HEK293 (cell line): ENCODE results near the gene ALX1.

ENCODE experiments used
- YY1 ChIP-seq: fragments of 450-650 bp; formaldehyde crosslinking; IDR thresholded peaks from 2 replicates; pipeline ENCODE4 v1.5.1; 2018; ENCODE audit warnings: missing biosample characterization, missing genetic modification characterization
- ZBTB21 ChIP-seq: fragments of 450-650 bp; formaldehyde crosslinking; IDR thresholded peaks from 2 replicates; pipeline ENCODE4 v1.5.1; 2017; ENCODE audit warnings: missing biosample characterization, missing genetic modification characterization
- ZFP37 ChIP-seq: fragments of 450-650 bp; formaldehyde crosslinking; IDR thresholded peaks from 2 replicates; pipeline ENCODE4 v1.5.1; 2016; ENCODE audit warnings: missing biosample characterization, missing genetic modification characterization
- ZNF274 ChIP-seq, 2 experiments: fragments of 200-500 bp in 1 of 2; fragments of 450-650 bp in 1 of 2; sonication (Bioruptor generic) in 1 of 2; formaldehyde crosslinking in 1 of 2; IDR thresholded peaks; 2 replicates each; pipeline versions ENCODE4 v1.5.1 to v1.6.1; 2014 to 2016; ENCODE audit warnings: borderline replicate concordance in 1 of 2, inconsistent platforms in 1 of 2, low read length in 1 of 2, missing biosample characterization in 1 of 2, missing genetic modification characterization in 1 of 2
- ZNF292 ChIP-seq: fragments of 450-650 bp; formaldehyde crosslinking; IDR thresholded peaks from 2 replicates; pipeline ENCODE4 v1.5.1; 2016; ENCODE audit warnings: low read depth, missing biosample characterization, missing genetic modification characterization, borderline replicate concordance
- ZNF629 ChIP-seq: fragments of 450-650 bp; formaldehyde crosslinking; IDR thresholded peaks from 2 replicates; pipeline ENCODE4 v1.5.1; 2017; ENCODE audit warnings: missing biosample characterization, missing genetic modification characterization
- ZSCAN16 ChIP-seq: fragments of 450-650 bp; formaldehyde crosslinking; IDR thresholded peaks from 2 replicates; pipeline ENCODE4 v1.5.1; 2016; ENCODE audit warnings: missing biosample characterization, missing genetic modification characterization
- ZSCAN18 ChIP-seq: fragments of 450-650 bp; formaldehyde crosslinking; IDR thresholded peaks from 2 replicates; pipeline ENCODE4 v1.5.1; 2016; ENCODE audit warnings: missing biosample characterization, missing genetic modification characterization
- TF ChIP-seq, protein P1 (sequence below): fragments of 450-650 bp; formaldehyde crosslinking; IDR thresholded peaks from 2 replicates; pipeline ENCODE4 v1.5.1; 2016; ENCODE audit warnings: missing biosample characterization, missing genetic modification characterization

DNA sequence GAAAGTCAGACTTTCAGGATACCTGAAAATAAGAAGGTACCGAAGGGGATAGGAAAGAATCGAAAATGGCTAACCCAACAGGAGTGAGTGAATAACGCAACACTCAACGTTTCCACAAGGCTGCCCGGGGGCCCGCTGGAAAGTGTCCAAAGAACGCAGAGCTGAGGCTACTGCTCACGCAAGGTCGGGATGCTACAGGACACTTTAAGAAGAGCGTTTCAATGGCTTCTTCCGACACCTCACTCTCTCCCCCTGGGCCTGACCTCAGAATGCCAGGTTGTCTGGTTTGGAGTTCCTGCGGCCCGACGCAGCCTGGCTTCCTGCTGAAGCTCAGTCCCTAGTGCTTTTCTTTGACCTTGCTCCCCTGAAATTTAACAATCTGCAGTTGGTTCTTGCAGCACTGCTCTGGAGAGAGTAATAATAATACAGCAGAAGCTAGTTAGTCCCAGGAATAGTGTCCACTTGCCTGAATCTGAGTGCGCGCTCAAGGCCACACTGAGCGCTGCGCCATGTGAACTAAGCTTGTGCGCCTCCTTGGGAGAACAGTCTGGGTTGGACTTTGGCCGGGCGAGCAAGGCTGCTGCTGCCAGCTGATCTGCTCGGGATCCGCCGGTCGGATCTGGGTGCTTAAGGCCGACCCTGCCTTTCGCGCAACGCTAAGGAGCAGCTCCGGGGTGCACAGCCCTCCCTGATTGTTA is 2.0 kb upstream of the ALX1 start:
- TF ChIP-seq ZSCAN16 (tag by site-specific recombination) = no peak
- TF ChIP-seq, protein P1, sequence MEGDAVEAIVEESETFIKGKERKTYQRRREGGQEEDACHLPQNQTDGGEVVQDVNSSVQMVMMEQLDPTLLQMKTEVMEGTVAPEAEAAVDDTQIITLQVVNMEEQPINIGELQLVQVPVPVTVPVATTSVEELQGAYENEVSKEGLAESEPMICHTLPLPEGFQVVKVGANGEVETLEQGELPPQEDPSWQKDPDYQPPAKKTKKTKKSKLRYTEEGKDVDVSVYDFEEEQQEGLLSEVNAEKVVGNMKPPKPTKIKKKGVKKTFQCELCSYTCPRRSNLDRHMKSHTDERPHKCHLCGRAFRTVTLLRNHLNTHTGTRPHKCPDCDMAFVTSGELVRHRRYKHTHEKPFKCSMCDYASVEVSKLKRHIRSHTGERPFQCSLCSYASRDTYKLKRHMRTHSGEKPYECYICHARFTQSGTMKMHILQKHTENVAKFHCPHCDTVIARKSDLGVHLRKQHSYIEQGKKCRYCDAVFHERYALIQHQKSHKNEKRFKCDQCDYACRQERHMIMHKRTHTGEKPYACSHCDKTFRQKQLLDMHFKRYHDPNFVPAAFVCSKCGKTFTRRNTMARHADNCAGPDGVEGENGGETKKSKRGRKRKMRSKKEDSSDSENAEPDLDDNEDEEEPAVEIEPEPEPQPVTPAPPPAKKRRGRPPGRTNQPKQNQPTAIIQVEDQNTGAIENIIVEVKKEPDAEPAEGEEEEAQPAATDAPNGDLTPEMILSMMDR (tag by site-specific recombination) = no peak
- TF ChIP-seq ZFP37 = no peak
- TF ChIP-seq ZNF629 = no peak
- no peak for TF ChIP-seq ZNF274 (IDR thresholded peaks at IDR 0.05; ENCODE audit: low read length)
- no peak for TF ChIP-seq ZNF274 (tag by site-specific recombination; IDR thresholded peaks at IDR 0.05; ENCODE audit: borderline replicate concordance)
- TF ChIP-seq ZSCAN18 (tag by site-specific recombination) = no peak
- TF ChIP-seq YY1 (tag by site-specific recombination) = no peak
- no peak for TF ChIP-seq ZNF292 (tag by site-specific recombination)
- TF ChIP-seq ZBTB21 (tag by site-specific recombination) = no peak
